Measurements from ENCODE around the gene GABRG3.

GRCh38 chr15:27426805-27427204 is 455.8 kb downstream of the GABRG3 start:
- TF ChIP-seq POLR2AphosphoS5 (IDR thresholded peaks at IDR 0.05; ENCODE audit: low read length) = no peak
- TF ChIP-seq YY1 (IDR thresholded peaks at IDR 0.05; ENCODE audit: low read depth, low read length) = no peak
- TF ChIP-seq ZZZ3 (IDR thresholded peaks at IDR 0.05; ENCODE audit: control insufficient read depth, insufficient read length, low read depth) = no peak
- TF ChIP-seq, protein P1, sequence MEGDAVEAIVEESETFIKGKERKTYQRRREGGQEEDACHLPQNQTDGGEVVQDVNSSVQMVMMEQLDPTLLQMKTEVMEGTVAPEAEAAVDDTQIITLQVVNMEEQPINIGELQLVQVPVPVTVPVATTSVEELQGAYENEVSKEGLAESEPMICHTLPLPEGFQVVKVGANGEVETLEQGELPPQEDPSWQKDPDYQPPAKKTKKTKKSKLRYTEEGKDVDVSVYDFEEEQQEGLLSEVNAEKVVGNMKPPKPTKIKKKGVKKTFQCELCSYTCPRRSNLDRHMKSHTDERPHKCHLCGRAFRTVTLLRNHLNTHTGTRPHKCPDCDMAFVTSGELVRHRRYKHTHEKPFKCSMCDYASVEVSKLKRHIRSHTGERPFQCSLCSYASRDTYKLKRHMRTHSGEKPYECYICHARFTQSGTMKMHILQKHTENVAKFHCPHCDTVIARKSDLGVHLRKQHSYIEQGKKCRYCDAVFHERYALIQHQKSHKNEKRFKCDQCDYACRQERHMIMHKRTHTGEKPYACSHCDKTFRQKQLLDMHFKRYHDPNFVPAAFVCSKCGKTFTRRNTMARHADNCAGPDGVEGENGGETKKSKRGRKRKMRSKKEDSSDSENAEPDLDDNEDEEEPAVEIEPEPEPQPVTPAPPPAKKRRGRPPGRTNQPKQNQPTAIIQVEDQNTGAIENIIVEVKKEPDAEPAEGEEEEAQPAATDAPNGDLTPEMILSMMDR (IDR thresholded peaks at IDR 0.05 in 2 of 3, conservative IDR thresholded peaks at IDR 0.05 in 1 of 3; ENCODE audit: control insufficient read depth in 2 of 3, extremely low read depth in 1 of 3, insufficient read depth in 1 of 3, low read depth in 3 of 3, low read length in 3 of 3) = no peak
- TF ChIP-seq, protein P2, sequence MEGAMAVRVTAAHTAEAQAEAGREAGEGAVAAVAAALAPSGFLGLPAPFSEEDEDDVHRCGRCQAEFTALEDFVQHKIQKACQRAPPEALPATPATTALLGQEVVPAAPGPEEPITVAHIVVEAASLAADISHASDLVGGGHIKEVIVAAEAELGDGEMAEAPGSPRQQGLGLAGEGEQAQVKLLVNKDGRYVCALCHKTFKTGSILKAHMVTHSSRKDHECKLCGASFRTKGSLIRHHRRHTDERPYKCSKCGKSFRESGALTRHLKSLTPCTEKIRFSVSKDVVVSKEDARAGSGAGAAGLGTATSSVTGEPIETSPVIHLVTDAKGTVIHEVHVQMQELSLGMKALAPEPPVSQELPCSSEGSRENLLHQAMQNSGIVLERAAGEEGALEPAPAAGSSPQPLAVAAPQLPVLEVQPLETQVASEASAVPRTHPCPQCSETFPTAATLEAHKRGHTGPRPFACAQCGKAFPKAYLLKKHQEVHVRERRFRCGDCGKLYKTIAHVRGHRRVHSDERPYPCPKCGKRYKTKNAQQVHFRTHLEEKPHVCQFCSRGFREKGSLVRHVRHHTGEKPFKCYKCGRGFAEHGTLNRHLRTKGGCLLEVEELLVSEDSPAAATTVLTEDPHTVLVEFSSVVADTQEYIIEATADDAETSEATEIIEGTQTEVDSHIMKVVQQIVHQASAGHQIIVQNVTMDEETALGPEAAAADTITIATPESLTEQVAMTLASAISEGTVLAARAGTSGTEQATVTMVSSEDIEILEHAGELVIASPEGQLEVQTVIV (IDR thresholded peaks at IDR 0.05; ENCODE audit: borderline replicate concordance, partially characterized antibody) = no peak
- no peak for TF ChIP-seq STAT1 (conservative IDR thresholded peaks at IDR 0.05)
- no peak for TF ChIP-seq FOS (IDR thresholded peaks at IDR 0.05; ENCODE audit: borderline replicate concordance, extremely low read depth, insufficient read length)
- TF ChIP-seq, protein P3, sequence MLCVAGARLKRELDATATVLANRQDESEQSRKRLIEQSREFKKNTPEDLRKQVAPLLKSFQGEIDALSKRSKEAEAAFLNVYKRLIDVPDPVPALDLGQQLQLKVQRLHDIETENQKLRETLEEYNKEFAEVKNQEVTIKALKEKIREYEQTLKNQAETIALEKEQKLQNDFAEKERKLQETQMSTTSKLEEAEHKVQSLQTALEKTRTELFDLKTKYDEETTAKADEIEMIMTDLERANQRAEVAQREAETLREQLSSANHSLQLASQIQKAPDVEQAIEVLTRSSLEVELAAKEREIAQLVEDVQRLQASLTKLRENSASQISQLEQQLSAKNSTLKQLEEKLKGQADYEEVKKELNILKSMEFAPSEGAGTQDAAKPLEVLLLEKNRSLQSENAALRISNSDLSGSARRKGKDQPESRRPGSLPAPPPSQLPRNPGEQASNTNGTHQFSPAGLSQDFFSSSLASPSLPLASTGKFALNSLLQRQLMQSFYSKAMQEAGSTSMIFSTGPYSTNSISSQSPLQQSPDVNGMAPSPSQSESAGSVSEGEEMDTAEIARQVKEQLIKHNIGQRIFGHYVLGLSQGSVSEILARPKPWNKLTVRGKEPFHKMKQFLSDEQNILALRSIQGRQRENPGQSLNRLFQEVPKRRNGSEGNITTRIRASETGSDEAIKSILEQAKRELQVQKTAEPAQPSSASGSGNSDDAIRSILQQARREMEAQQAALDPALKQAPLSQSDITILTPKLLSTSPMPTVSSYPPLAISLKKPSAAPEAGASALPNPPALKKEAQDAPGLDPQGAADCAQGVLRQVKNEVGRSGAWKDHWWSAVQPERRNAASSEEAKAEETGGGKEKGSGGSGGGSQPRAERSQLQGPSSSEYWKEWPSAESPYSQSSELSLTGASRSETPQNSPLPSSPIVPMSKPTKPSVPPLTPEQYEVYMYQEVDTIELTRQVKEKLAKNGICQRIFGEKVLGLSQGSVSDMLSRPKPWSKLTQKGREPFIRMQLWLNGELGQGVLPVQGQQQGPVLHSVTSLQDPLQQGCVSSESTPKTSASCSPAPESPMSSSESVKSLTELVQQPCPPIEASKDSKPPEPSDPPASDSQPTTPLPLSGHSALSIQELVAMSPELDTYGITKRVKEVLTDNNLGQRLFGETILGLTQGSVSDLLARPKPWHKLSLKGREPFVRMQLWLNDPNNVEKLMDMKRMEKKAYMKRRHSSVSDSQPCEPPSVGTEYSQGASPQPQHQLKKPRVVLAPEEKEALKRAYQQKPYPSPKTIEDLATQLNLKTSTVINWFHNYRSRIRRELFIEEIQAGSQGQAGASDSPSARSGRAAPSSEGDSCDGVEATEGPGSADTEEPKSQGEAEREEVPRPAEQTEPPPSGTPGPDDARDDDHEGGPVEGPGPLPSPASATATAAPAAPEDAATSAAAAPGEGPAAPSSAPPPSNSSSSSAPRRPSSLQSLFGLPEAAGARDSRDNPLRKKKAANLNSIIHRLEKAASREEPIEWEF (IDR thresholded peaks at IDR 0.05; ENCODE audit: insufficient replicate concordance, low read depth, low read length) = no peak
- TF ChIP-seq CEBPB (IDR thresholded peaks at IDR 0.05; ENCODE audit: borderline replicate concordance in 1 of 2, low read depth in 2 of 2, low read length in 2 of 2) = no peak
- no peak for TF ChIP-seq POLR2A (IDR thresholded peaks at IDR 0.05; ENCODE audit: low read depth, low read length)
- TF ChIP-seq BHLHE40 (IDR thresholded peaks at IDR 0.05; ENCODE audit: borderline replicate concordance in 1 of 2, low read depth in 2 of 2, low read length in 1 of 2) = no peak
- TF ChIP-seq, protein P4, sequence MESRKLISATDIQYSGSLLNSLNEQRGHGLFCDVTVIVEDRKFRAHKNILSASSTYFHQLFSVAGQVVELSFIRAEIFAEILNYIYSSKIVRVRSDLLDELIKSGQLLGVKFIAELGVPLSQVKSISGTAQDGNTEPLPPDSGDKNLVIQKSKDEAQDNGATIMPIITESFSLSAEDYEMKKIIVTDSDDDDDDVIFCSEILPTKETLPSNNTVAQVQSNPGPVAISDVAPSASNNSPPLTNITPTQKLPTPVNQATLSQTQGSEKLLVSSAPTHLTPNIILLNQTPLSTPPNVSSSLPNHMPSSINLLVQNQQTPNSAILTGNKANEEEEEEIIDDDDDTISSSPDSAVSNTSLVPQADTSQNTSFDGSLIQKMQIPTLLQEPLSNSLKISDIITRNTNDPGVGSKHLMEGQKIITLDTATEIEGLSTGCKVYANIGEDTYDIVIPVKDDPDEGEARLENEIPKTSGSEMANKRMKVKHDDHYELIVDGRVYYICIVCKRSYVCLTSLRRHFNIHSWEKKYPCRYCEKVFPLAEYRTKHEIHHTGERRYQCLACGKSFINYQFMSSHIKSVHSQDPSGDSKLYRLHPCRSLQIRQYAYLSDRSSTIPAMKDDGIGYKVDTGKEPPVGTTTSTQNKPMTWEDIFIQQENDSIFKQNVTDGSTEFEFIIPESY (IDR thresholded peaks at IDR 0.05) = no peak
- no peak for TF ChIP-seq RAD21 (IDR thresholded peaks at IDR 0.05; ENCODE audit: insufficient read depth, low read depth, low read length)
- TF ChIP-seq, protein P5, sequence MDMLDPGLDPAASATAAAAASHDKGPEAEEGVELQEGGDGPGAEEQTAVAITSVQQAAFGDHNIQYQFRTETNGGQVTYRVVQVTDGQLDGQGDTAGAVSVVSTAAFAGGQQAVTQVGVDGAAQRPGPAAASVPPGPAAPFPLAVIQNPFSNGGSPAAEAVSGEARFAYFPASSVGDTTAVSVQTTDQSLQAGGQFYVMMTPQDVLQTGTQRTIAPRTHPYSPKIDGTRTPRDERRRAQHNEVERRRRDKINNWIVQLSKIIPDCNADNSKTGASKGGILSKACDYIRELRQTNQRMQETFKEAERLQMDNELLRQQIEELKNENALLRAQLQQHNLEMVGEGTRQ (IDR thresholded peaks at IDR 0.05; ENCODE audit: borderline replicate concordance, low read depth, low read length) = no peak
